Dendritic cell treated with granulocyte-macrophage colony-stimulating factor and Interleukin-4, amounts not matched to agents 40 ng/mL and 50 ng/mL, for 4 days (primary cell): ENCODE measurements around the gene KRTAP4-16.
"Not testable (repeated sequence)": the region's sequence is repeated elsewhere in the genome, so short reads cannot be mapped to it uniquely, and the experiment has no call there.

Source experiments
- H3K27ac Mint-ChIP-seq: one replicate; pipeline ENCODE4 v1.8.0; 2022; ENCODE audit warnings: mild to moderate bottlenecking, mixed read lengths
- H3K27me3 Mint-ChIP-seq: one replicate; pipeline ENCODE4 v1.8.0; 2022; ENCODE audit warnings: mild to moderate bottlenecking, mixed read lengths
- H3K36me3 Mint-ChIP-seq: one replicate; pipeline ENCODE4 v1.8.0; 2022; ENCODE audit warnings: low read depth, mixed read lengths
- H3K4me1 Mint-ChIP-seq: one replicate; pipeline ENCODE4 v1.8.0; 2022; ENCODE audit warnings: low read depth, mixed read lengths
- H3K4me3 Mint-ChIP-seq: one replicate; pipeline ENCODE4 v1.8.0; 2022; ENCODE audit warnings: mild to moderate bottlenecking, moderate library complexity, mixed read lengths
- H3K9me3 Mint-ChIP-seq: one replicate; pipeline ENCODE4 v1.8.0; 2022; ENCODE audit warnings: mixed read lengths
- intact Hi-C: fragments of 100-400 bp; cut with micrococcal nuclease; formaldehyde crosslinking; loops from one replicate; pipeline ENCODE4 v1.15.0; 2022

KRTAP4-16 gene

DNA sequence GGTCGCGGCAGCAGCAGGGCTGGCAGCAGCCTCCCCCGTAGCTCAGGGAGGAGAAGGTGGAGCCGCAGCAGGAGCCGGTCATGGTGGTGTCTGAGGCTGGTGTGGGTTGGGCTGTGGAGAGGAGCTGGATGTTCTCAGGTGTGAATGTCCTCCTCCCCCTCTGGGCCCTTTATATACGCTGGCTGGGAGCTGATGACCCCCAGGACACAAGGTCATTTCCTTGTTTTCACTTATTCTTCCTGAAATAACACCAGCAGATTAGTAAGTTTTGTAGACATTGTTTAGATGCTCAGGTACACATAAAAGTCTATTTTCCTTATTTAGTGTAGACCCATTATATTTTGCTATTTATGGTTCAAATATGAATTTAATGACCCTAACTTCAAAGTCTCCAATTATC is 46.9 kb downstream of the KRTAP4-16 start, which contains the start of gene KRTAP2-2:
TSS of gene KRTAP2-2 (minus strand) at position 101 of the 400 bp plus-strand sequence. CDS start at position 82, 19 bp downstream.
- H3K4me3 Mint-ChIP-seq, intact Hi-C loops: not testable (repeated sequence)

GRCh38 chr17:41054556-41054955 is 47.5 kb downstream of the KRTAP4-16 start:
- H3K27me3 Mint-ChIP-seq: peaks cover 21% of the 10 kb centered on the region
- H3K4me3 Mint-ChIP-seq, H3K4me1 Mint-ChIP-seq, H3K9me3 Mint-ChIP-seq, H3K36me3 Mint-ChIP-seq, intact Hi-C loops, H3K27ac Mint-ChIP-seq: not testable (repeated sequence)

More for the DNA sequence above, 46.9 kb downstream of the KRTAP4-16 start, which contains the start of gene KRTAP2-2:
- not testable (repeated sequence) for H3K27ac Mint-ChIP-seq, H3K4me1 Mint-ChIP-seq, H3K36me3 Mint-ChIP-seq, H3K9me3 Mint-ChIP-seq
- peaks cover 22% of the 10 kb centered on the region for H3K27me3 Mint-ChIP-seq

- intact Hi-C loops: no loop called here
- no peaks in the 10 kb centered on the region for H3K4me1 Mint-ChIP-seq
- H3K9me3 Mint-ChIP-seq: no peaks in the 10 kb centered on the region
- H3K27me3 Mint-ChIP-seq: peaks cover 18% of the 10 kb centered on the region
- no peak overlapping the region for H3K27ac Mint-ChIP-seq
- no peak overlapping the region for H3K4me3 Mint-ChIP-seq
- no peaks in the 10 kb centered on the region for H3K36me3 Mint-ChIP-seq
These were observed 48.0 kb downstream of the KRTAP4-16 start for GRCh38 chr17:41054025-41054424.

GRCh38 chr17:41052566-41052965 is 49.4 kb downstream of the KRTAP4-16 start:
- Mint-ChIP-seq H3K4me1 (no peaks in the 10 kb centered on the region), H3K27me3 (peaks cover 20% of the 10 kb centered on the region), H3K9me3 (no peaks in the 10 kb centered on the region), H3K4me3 (no peak overlapping the region), H3K27ac (no peak overlapping the region), H3K36me3 (no peaks in the 10 kb centered on the region)
- intact Hi-C loops: no loop called here
